ENCODE results near the gene CREBRF. TPM values are rescaled to one million over a fixed set of nuclear protein-coding genes. Genes with fewer than 3 reads are reported as not detected.

CREBRF gene
- total and polyA plus RNA-seq, 2 experiments from 2014 or later = 2.0 to 3.5 TPM

GRCh38 chr5:173144200-173145176, 88.3 kb downstream of the CREBRF start, which contains the start of gene BNIP1:
BNIP1 (plus strand) TSS chr5:173144531; CDS start chr5:173144546, 15 bp downstream.
- H3K27ac ChIP-seq (ENCODE audit: low read depth) = peak within 1 kb of the TSS; percentile 86
- Mint-ChIP-seq H3K4me1 (peaks cover 15% of the 10 kb centered on the region), H3K9me3 (no peaks in the 10 kb centered on the region; the same call in 2 of the 3 replicates)

DNA sequence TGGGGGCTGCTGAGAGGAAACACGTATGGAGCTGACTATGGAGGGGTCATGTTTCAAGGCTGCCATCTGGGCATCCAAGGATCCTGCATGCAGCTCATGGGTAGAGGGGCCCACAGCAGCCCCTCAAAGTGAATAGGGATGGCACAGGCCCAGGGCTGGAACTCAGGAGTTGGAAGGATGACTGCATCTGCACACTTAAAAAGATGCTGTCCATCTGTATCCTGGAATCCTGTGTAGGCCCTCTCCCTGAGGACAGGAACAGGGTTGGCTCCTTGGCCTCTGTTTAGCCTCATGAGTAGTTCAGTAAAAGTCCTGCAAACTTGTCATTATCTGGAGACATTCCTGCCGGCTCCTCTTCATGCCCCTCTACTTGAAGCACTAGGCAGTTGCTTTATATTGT, 92.2 kb downstream of the CREBRF start:
- H3F3A ChIP-seq (replicated peaks; ENCODE audit: low read depth) = no peaks in the 10 kb centered on the region
- no peak for TF ChIP-seq ZNF331 (CRISPR knock-in tag; IDR thresholded peaks at IDR 0.05; ENCODE audit: low read depth)
- no peak for TF ChIP-seq CTCF (conservative IDR thresholded peaks at IDR 0.05; ENCODE audit: low read depth in 2 of 2)
- no peak for TF ChIP-seq ZNF114 (CRISPR knock-in tag; IDR thresholded peaks at IDR 0.05)
- TF ChIP-seq, protein P1, sequence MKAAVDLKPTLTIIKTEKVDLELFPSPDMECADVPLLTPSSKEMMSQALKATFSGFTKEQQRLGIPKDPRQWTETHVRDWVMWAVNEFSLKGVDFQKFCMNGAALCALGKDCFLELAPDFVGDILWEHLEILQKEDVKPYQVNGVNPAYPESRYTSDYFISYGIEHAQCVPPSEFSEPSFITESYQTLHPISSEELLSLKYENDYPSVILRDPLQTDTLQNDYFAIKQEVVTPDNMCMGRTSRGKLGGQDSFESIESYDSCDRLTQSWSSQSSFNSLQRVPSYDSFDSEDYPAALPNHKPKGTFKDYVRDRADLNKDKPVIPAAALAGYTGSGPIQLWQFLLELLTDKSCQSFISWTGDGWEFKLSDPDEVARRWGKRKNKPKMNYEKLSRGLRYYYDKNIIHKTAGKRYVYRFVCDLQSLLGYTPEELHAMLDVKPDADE (IDR thresholded peaks at IDR 0.05) = no peak
- no peak for TF ChIP-seq JUNB (IDR thresholded peaks at IDR 0.05; ENCODE audit: unreplicated experiment)
- no peak for TF ChIP-seq POLR2AphosphoS5 (IDR thresholded peaks at IDR 0.05; ENCODE audit: low read depth)

More at GRCh38 chr5:173144200-173145176, 88.3 kb downstream of the CREBRF start, which contains the start of gene BNIP1:
- Histone ChIP-seq H3K4me3 (peak within 1 kb of the TSS; percentile 94), H3K4me2 (peak within 1 kb of the TSS; percentile 99), H3K9me2 (ENCODE audit: insufficient read depth) (no peaks in the 10 kb centered on the region), H3F3A (replicated peaks; ENCODE audit: low read depth) (no peaks in the 10 kb centered on the region), H2AFZ (peak within 1 kb of the TSS; percentile 100), H3K36me3 (ENCODE audit: insufficient read depth) (no peaks in the 10 kb centered on the region; the same call in 1 of the 2 replicates), H3K27me3 (ENCODE audit: insufficient read depth) (no peaks in the 10 kb centered on the region), H4K20me1 (replicated peaks; ENCODE audit: insufficient read depth) (no peaks in the 10 kb centered on the region), H3K79me2 (replicated peaks; ENCODE audit: insufficient read depth) (peaks cover 6% of the 10 kb centered on the region), H3K4me1 (ENCODE audit: insufficient read depth) (peaks cover 13% of the 10 kb centered on the region)
- Mint-ChIP-seq H3K27ac (peak within 1 kb of the TSS; percentile 98), H3K4me3 (peak within 1 kb of the TSS; percentile 99), H3K36me3 (ENCODE audit: low read depth) (peaks cover 17% of the 10 kb centered on the region), H3K27me3 (ENCODE audit: insufficient read depth, low read depth, poor library complexity) (peaks cover 10% of the 10 kb centered on the region)
- peak; percentile 96 for ATAC-seq
- peak; percentile 100 for DNase-seq (ENCODE audit: low spot score)
- TF ChIP-seq JUNB (IDR thresholded peaks at IDR 0.05; ENCODE audit: unreplicated experiment) = no peak
- no peak for TF ChIP-seq EZH2phosphoT487 (IDR thresholded peaks at IDR 0.05; ENCODE audit: unreplicated experiment)
- peak; percentile 70 to 97 for TF ChIP-seq CTCF (conservative IDR thresholded peaks at IDR 0.05; ENCODE audit: low read depth in 2 of 2)
- peak; percentile 83 for TF ChIP-seq CREB1 (CRISPR knock-in tag; IDR thresholded peaks at IDR 0.05; ENCODE audit: low read depth)
- peak; percentile 50 for TF ChIP-seq POLR2AphosphoS5 (IDR thresholded peaks at IDR 0.05; ENCODE audit: low read depth)

More for the DNA sequence above, 92.2 kb downstream of the CREBRF start:
- Histone ChIP-seq H3K79me2 (replicated peaks; ENCODE audit: insufficient read depth) (peaks cover 6% of the 10 kb centered on the region), H3K4me1 (ENCODE audit: insufficient read depth) (no peaks in the 10 kb centered on the region), H3K4me2 (no peak overlapping the region), H3K36me3 (ENCODE audit: insufficient read depth) (no peaks in the 10 kb centered on the region; the same call in 1 of the 2 replicates), H3K27me3 (ENCODE audit: insufficient read depth) (no peaks in the 10 kb centered on the region), H3K4me3 (no peak overlapping the region), H4K20me1 (replicated peaks; ENCODE audit: insufficient read depth) (0 out of 2 replicates have a peak, but pooled peaks cover 3% of the 10 kb centered on the region), H3K27ac (ENCODE audit: low read depth) (no peak overlapping the region), H3K9me2 (ENCODE audit: insufficient read depth) (no peaks in the 10 kb centered on the region), H2AFZ (no peak overlapping the region)
- peaks cover 27% of the 10 kb centered on the region for H3K36me3 Mint-ChIP-seq (ENCODE audit: low read depth)
- H3K9me3 Mint-ChIP-seq = no peaks in the 10 kb centered on the region; the same call in 2 of the 3 replicates
- no peak overlapping the region for H3K4me3 Mint-ChIP-seq
- H3K27me3 Mint-ChIP-seq (ENCODE audit: insufficient read depth, low read depth, poor library complexity) = peaks cover 9% of the 10 kb centered on the region
- ATAC-seq (no peak), DNase-seq (ENCODE audit: low spot score) (no peak)
- no peak overlapping the region for H3K27ac Mint-ChIP-seq
- 0 out of 3 replicates have a peak, but pooled peaks cover 2% of the 10 kb centered on the region for H3K4me1 Mint-ChIP-seq
